Uterus (tissue), 2 donors: ENCODE measurements around the gene FGF3.

Experiments
- CTCF ChIP-seq, 4 experiments: fragments of 200-600 bp in 2 of 4; fragments of 450-650 bp in 2 of 4; sonication (generic) in 2 of 4; IDR thresholded peaks; one replicate each; pipeline ENCODE4 v1.5.1; 2016 to 2019; ENCODE audit warnings: antibody characterized with exemption in 4 of 4, mild to moderate bottlenecking in 2 of 4, moderate library complexity in 1 of 4
- POLR2A ChIP-seq, 2 donors: fragments of 450-650 bp; IDR thresholded peaks; one replicate each; pipeline ENCODE4 v1.6.1; 2016; ENCODE audit warnings: antibody characterized with exemption in 2 of 2, mild to moderate bottlenecking in 1 of 2, moderate library complexity in 1 of 2

DNA sequence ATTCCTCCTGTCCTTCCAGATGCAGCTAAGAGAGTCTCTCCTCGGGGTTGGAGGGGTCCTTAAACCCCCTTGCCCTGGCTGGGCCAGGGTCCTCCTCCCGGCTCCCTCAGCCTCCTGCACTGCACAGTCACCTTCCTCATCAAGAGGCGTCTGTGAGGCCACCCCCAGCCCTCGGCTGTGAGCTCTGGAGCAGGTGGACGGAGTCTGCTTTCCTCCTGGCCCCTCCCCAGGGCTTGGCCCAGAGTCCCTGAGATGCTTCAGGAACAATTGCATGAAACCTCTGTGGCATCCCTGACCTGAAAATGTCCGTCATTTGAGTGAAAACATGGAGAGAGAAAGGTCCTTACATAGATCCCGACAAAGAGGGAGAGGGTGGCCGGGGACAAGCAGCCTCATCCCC is 6.7 kb upstream of the FGF3 start:
- no peak for TF ChIP-seq POLR2A (IDR thresholded peaks at IDR 0.05)
- TF ChIP-seq CTCF (IDR thresholded peaks at IDR 0.05): no peak
